Epithelial cell of prostate (primary cell): ENCODE data around the gene OR56A5.
"Not testable (repeated sequence)": the region's sequence is repeated elsewhere in the genome, so short reads cannot be mapped to it uniquely, and the experiment has no call there.

Experiments
- DNase-seq: peaks from one replicate; pipeline ENCODE4 v3.0.0-alpha.2; 2011; ENCODE audit warnings: low read depth, low spot score
- H3K27ac ChIP-seq: fragments of 450-650 bp; 2 replicates; pipeline ENCODE4 v1.5.1; 2017; ENCODE audit warnings: mild to moderate bottlenecking

The OR56A5 gene, protein sequence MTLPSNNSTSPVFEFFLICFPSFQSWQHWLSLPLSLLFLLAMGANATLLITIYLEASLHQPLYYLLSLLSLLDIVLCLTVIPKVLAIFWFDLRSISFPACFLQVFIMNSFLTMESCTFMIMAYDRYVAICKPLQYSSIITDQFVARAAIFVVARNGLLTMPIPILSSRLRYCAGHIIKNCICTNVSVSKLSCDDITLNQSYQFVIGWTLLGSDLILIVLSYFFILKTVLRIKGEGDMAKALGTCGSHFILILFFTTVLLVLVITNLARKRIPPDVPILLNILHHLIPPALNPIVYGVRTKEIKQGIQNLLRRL

DNA sequence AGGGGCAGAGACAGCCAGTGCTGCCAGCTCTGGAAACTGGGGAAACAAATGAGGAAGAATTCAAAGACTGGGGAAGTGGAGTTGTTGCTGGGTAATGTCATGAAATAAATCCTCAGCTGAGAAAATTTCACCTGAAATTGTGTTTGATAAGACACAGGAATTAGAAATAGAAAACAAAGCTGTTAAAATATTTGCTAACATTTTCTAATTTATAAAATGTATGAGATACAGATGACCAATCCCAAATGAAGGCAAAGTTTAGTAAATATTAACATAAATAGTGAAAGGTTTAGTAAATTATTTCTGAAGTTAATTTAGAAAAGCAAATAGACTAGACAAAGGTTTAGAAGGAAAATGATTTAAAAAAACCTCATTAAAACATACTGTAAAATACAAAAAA, at the start of gene OR56A5:
TSS of gene OR56A5 (minus strand) at position 101 of the 400 bp plus-strand sequence. CDS start at position 101, 0 bp downstream.
- no peak for DNase-seq
- no peak within 1 kb of the TSS for H3K27ac ChIP-seq

DNA sequence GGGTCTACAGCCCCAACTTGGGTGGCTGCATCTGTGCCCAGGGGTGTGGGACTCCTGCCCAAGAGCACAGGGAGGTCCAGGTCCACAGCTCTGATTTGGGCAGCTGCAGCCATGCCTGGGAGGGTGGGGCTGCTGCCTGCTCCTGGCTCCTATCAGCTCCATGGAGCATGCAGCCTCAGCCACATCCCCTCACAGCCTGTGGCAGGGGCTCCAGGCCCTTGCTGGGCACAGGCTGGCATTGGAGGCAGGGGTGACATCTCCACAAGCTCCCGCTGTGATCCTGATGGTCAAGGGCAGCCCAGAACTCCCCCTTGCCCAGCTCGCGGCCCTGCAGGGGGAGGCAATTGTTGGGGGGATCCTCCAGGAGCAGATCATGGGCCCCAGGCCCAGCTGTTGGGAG, 44.7 kb upstream of the OR56A5 start:
- H3K27ac ChIP-seq, result no peak overlapping the region
- no peak for DNase-seq

DNA sequence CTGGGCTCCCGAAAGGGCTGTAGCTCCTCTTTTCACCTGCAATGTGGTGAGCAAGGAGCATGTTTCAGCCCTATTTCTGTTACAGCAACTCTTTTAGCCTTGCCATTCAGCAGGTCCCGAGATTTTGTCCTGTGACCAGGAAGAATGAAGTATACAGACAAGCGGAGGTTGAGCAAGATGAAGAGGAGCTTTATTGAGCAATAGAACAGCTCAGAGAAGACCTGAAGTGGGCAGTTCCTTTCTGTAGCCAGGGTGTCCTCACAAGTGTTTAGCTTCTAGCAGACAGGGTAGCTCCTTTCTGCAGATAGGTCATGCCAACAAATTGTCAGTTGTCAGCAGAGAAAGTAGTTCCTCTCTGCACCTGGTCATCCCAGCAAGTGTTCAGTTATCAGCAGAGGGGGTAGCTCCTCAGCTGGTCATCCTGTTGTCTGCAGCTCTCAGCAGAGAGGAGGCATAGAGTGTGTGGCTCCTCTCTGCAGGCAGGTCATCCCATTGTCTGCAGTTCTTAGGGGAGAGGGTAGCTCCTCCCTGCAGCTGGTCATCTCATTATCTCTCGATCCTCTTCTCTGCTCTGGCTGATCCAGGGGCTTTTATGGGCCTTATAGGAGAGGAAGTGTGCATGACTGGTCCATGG, 43.9 kb upstream of the OR56A5 start:
- H3K27ac ChIP-seq, result no peak overlapping the region
- DNase-seq, result no peak

DNA sequence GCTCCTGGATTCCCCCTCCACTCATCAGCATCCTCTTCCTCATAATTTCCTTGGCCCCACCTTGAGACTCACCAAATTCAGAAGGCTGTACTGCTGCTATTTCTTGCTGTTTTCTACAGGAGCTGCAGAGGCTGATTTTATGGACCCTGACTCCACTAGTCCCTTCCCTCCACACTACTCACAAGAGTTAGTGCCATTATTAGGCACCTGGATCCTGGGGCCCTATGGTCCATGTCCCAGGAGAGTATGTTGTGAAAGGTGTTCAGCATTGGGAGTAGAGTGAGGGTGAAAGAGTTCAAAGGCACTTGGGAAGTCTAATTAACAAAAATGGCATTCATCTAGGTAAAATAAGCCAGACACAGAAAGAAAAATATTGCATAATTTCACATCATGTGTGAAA, 38.6 kb upstream of the OR56A5 start, which contains the start of gene OR56A4:
TSS of gene OR56A4 (minus strand) at position 101 of the 400 bp plus-strand sequence. CDS start 3,954 bp downstream, outside the sequence.
- no peak for DNase-seq
- H3K27ac ChIP-seq, result no peak within 1 kb of the TSS

DNA sequence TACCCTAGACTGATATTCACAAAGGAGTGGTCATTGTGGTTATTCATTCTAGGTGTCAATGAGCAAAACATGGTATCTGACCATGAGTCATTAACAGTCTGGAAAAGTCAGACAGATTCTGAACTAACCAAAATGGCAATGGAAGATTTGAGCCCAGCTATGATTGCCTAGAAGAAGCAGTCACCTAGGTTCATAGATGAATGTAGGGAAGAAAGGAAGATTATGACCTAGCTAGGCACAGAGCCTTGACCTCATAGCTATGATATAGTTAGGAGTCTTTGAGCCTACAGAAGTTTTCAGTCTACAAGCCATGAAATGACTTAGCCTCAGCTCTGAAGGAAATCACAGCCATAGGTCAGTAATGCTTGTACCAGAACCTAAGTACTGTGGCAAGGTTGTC, 38.1 kb upstream of the OR56A5 start:
- H3K27ac ChIP-seq, result no peak overlapping the region
- no peak for DNase-seq

DNA sequence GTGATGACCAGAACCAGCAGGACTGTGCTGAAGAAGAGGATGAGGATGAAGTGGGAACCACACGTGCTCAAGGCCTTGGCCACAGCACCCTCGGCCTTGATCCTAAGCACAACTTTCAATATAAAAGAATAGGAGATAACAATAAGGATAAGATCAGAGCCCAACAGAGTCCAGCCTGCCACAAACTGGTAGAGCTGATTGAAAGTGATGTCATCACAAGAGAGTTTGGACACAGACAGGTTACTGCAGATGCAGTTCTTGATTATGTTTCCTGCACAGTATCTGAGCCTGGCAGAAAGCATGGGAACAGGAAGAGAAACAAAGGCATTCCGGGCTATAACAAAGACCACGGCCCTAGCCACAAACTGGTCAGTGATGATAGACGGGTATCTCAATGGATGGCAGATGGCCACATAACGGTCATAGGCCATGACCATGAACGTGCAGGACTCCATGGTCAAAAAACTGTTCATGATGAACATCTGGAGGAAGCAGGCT, 34.0 kb upstream of the OR56A5 start:
- no peak overlapping the region for H3K27ac ChIP-seq
- DNase-seq, result no peak

DNA sequence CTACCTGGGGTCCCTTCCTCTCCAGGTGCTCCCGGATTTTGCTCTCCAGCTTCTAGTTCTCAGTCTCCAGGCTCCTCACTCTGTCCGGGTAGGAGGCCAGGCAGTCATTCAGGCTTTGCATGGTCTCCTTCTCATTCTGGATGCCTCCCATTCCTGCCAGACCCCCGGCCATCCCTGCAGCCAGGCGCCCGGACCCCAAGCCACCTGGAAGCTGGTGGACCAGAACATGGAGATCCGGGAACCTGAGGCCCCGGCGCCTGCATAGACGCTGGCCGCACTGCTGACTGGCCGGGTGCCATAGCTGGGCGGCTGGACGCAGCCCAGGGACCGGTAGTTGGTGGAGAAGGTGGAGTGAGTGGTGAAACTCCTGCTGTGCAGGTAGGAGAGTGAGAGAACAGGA, 26.5 kb upstream of the OR56A5 start:
- DNase-seq, result no peak
- H3K27ac ChIP-seq, result no peak overlapping the region

DNA sequence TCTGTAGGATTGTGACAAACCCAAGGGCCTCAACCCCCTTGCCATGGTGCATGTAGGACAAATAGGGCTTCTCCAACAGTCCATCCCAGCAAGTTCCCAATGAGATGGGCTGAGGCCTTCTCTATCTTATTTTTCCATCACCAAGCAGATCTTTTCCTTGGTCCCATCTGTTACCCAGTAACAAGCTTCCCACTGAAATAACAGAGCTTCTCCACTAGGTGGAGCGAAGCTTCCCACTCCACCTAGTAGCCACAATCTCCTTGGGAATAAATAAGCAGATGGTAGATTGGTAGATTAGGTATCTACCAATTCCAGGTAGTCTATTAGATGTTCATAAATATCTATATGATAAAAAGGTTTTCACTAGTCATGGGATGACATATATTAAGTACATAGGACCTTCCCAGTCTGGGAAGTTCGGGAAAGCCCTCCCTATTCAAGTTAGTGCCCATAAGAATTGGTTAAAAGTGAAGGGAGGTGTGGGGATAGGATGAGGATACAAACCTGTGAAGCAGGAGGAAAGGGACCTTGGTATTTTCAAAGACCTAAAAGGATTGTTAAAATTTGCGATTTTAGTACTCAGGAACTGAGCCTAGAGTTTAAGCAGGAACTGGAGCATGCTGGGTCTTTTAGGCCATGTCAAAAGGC, 24.4 kb upstream of the OR56A5 start:
- DNase-seq, result no peak
- no peak overlapping the region for H3K27ac ChIP-seq

DNA sequence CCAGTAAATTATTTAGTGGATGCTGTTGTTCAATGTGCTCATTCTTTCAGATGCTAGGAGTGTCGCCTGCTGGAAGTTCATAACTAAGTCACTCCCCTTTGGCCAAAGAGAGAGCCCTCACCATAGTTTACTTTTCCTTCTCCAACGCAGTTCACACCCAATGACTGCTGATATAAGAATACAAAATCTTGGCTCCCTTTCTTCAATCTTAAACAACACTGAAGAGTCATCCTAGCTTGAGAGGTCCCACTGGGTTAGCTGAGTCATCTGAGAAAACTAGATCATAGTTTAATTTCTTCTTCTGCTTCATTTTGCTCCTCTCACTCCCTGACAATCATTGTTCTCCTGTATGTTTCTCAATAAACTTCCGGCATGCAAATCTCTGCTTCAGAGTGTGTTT, 23.9 kb upstream of the OR56A5 start:
- DNase-seq, result no peak
- no peak overlapping the region for H3K27ac ChIP-seq

DNA sequence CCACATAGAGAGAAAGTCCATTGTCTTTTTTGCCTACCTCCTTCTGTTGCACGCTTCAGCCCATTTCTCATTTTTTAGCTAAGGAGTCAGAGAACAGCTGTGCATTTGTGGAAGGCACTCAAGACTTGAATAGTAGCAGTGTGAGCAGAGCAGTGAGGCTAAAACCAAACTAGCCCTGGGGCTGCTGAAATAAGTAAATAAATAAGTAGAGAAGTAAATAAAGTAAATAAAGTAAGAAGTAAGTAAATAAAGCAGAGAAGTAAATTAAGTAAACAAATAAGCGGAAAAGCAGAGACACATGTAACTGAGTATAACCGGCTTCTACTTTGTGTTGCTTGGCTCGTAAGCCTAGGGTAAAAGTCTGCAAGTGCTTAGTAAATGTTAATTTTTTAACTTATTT, 20.9 kb upstream of the OR56A5 start:
- H3K27ac ChIP-seq, result no peak overlapping the region
- no peak for DNase-seq

DNA sequence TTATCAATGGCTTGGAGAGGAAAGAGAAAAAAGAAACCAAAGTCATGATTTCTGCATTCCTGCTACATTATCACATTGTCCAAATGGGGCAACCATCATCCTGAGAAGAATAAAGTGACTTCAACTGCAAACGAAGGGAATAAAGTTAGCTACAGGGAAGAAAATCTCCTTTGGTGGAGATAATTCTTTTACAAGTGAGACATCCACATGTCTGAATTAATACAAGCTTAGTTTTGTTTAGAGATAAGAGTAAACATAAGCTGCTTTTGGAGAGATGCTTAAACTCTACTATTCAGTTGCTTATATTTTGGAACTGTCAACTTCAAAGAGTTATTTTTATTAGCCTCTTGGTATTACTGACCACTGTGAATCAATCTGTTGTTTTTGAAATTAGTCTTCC, 18.6 kb upstream of the OR56A5 start, which contains the start of gene OR52L1:
TSS of gene OR52L1 (minus strand) at position 101 of the 400 bp plus-strand sequence. CDS start at position 46, 55 bp downstream.
- DNase-seq, result no peak
- H3K27ac ChIP-seq, result no peak within 1 kb of the TSS

DNA sequence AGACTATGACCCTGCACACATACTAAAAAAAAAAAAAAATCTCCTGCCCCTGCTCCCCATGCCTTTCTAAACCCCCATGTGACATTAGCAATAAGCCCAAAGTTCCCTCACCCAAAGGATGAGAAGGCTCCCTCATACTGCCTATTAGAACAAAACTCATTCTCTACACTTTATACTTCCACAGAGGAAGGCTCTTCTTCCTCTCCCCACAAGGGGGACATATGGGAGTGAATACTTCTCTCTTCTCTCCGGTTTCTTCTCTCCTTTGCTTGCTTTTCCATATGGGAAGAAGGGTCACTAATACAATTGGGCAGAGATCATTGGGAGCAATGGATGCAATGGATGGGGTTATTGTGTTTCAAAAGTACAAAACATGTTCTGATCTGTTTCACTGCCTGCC, 15.1 kb upstream of the OR56A5 start:
- H3K27ac ChIP-seq, result no peak overlapping the region

DNA sequence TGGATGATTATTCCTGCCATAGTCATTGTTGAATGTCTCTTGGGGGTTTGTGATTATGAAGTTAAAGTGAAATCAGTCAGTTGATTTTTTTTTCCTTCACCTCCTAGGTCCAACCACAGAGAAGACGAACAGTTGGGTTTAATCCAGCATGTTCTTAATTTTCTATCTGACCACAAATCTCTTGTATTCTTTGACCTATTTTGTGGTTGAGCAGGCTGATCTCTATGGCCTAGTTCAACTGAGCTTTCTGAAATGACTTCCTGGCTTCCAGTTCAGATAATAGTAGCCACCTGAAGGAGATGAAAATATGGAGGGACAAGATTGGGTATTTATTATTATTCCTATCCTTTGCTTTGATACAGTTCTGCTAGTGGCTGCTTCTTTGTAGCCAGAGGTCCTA, 5.2 kb upstream of the OR56A5 start:
- no peak overlapping the region for H3K27ac ChIP-seq
- no peak for DNase-seq

More for the DNA sequence above, 15.1 kb upstream of the OR56A5 start:
- DNase-seq, result no peak

DNA sequence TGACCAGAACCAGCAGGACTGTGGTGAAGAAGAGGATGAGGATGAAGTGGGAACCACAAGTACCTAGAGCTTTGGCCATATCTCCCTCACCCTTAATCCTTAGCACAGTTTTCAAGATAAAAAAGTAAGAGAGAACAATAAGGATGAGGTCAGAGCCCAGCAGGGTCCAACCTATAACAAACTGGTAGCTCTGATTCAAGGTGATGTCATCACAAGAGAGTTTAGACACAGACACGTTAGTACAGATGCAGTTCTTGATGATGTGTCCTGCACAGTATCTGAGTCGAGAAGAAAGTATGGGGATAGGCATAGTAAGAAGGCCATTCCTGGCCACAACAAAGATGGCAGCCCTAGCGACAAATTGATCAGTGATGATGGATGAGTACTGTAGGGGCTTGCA, 586 bp downstream of the OR56A5 start:
- DNase-seq, result peak; percentile 24
- H3K27ac ChIP-seq, result no peak overlapping the region

DNA sequence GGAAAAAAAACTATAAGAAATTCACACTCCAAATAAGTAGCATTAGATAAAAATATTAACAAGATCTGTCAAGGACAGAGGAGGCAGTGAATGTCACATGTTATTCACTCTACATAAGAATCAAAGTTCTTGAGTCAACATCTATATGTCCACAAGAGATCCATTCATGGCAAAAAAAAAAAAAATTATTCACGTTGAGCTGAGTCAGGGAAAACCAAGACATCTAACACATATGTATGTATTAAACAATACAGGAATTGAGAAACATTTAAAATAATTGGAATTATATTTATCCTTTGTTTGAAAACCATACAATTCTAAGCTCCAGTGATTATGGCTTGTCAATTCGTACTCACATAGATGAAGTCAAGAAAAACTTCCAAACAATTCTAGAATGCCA, 1.3 kb downstream of the OR56A5 start:
- H3K27ac ChIP-seq, result no peak overlapping the region
- DNase-seq, result no peak

DNA sequence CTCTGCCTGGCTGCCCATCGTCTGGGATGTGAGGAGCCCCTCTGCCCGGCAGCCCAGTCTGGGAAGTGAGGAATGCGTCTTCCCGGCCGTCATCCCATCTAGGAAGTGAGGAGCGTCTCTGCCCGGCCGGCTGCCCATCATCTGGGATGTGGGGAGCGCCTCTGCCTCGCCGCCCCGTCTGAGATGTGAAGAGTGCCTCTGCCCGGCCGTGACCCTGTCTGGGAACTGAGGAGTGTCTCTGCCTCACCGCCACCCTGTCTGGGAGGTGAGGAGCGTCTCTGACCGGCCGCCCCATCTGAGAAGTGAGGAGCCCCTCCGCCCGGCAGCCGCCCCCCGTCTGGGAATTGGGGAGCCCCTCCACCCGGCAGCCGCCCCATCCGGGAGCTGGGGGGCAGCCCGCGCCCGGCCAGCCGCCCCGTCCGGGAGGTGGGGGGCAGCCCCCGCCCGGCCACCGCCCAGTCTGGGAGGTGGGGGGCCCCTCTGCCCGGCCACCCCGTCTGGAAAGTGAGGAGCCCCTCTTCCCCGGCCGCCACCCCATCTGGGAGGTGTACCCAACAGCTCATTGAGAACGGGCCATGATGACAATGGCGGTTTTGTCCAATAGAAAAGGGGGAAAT, 7.5 kb downstream of the OR56A5 start:
- not testable (repeated sequence) for DNase-seq, H3K27ac ChIP-seq

DNA sequence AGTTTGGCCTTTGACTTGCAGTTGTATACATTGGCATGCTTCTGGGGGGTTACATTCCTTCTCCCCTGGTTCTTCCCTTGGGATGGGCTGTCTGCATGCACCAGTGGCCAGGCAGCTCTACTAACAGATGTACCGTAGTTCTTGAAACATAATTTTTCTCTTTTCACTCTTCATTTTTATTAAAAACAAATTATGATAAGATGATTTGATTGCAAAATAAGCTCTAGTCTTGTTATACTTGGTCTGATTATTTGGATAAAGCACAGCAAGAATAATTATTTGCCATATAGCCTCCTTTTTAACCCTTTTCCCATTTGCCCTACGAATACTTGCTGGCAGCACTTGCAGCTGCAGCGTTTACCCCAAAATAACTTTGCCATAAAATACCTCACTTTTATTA, 12.7 kb downstream of the OR56A5 start:
- no peak for DNase-seq
- no peak overlapping the region for H3K27ac ChIP-seq

DNA sequence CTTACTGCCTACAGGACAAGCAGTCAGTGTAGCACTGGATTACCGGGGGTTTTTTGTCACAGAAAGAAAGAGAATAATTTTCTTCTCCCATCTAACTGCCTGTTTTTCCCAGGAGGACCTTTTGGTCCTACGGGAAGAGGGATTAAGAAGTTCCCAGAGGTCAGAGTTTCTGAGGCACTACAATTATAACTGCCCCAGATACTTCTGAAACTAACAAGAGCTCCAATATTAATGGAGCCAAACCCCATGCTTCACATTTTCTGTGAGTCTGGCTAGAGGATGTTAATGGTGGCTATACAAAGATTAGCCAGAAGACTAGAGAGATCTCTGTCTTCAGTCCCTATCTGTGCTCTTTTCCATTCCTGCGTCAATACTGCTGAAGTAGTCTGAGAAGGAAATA, 26.3 kb downstream of the OR56A5 start, which contains the start of gene OR56A3:
TSS of gene OR56A3 (plus strand) at position 301 of the 400 bp plus-strand sequence. CDS start 5,096 bp downstream, outside the sequence.
- H3K27ac ChIP-seq, result no peak within 1 kb of the TSS
- no peak for DNase-seq

DNA sequence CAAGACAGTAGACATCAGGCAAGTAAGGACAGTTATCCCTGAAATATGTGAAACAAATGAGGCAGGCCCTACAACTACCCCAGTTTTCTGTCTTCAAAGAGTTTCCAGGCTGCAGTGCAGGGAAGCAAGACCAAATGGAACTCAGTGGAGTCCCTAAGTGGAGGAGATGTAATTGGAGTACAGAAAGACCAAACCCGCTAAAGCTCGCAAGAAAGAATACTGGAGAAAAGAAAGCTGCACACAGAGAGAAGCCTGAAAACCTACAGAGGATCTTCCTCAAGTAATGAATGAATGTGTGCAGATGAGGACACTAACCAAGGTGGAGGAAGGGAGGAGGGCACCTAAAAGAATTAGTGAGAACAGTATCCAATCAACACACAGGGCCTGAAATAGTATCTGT, 27.5 kb downstream of the OR56A5 start:
- DNase-seq, result no peak
- no peak overlapping the region for H3K27ac ChIP-seq

DNA sequence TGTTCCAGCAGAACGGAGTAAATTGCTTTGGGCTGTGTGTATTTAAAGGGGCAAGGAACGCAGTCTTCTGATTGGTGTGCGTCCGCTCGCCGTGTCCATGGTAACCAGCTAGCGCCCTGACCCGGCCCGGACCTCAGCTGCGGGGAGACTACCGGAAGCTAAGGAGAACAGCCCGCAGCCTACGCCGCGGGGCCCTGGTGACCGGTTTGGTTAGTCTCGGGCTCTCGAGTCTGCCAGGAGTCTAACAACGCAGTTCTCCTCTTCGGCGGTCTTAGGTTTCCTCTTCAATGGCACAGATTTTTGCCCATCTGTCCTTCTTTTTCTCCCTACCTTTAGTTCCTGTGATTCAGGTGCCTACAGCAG, 29.7 kb downstream of the OR56A5 start:
- no peak overlapping the region for H3K27ac ChIP-seq
- DNase-seq, result no peak
